GM21529 (cell line): ENCODE measurements around the gene PGS1.
"Not testable (repeated sequence)": the region's sequence is repeated elsewhere in the genome, so short reads cannot be mapped to it uniquely, and the experiment has no call there.

Experiments
- ATAC-seq: cut with Tn5 transposase; IDR thresholded peaks from one replicate; pipeline ENCODE4 v1.9.1; 2021; ENCODE audit not compliant: unreplicated experiment

PGS1 gene

GRCh38 chr17:78378225-78379130, at the start of gene PGS1:
TSS of gene PGS1 (plus strand) at chr17:78378649. CDS start at chr17:78378666, 17 bp downstream.
- no peak for ATAC-seq

- ATAC-seq = no peak
Observed at GRCh38 chr17:78329263-78330059, 49.0 kb upstream of the PGS1 start.

GRCh38 chr17:78330570-78331224, 47.8 kb upstream of the PGS1 start:
- ATAC-seq = no peak

- ATAC-seq = not testable (repeated sequence)
Observed at GRCh38 chr17:78331355-78331754, 47.1 kb upstream of the PGS1 start.

- no peak for ATAC-seq
Observed at GRCh38 chr17:78332991-78333390, 45.5 kb upstream of the PGS1 start.

- ATAC-seq = no peak
Observed at GRCh38 chr17:78335209-78335608, 43.2 kb upstream of the PGS1 start.

- peak; percentile 66 for ATAC-seq
Observed at GRCh38 chr17:78337244-78338109, 41.0 kb upstream of the PGS1 start.

- ATAC-seq = no peak
Observed at GRCh38 chr17:78338486-78339259, 39.8 kb upstream of the PGS1 start.

- ATAC-seq = no peak
Observed at GRCh38 chr17:78340183-78340955, 38.1 kb upstream of the PGS1 start.

- ATAC-seq = no peak
Observed at GRCh38 chr17:78341559-78342448, 36.6 kb upstream of the PGS1 start.

- ATAC-seq = no peak
Observed at GRCh38 chr17:78342449-78343186, 35.8 kb upstream of the PGS1 start.

- ATAC-seq = no peak
Observed at GRCh38 chr17:78343187-78343542, 35.3 kb upstream of the PGS1 start.

- ATAC-seq = no peak
Observed at GRCh38 chr17:78343543-78344201, 34.8 kb upstream of the PGS1 start.

GRCh38 chr17:78344666-78345065, 33.8 kb upstream of the PGS1 start:
- no peak for ATAC-seq

- ATAC-seq = no peak
Observed at GRCh38 chr17:78345172-78345571, 33.3 kb upstream of the PGS1 start.

GRCh38 chr17:78345791-78346494, 32.5 kb upstream of the PGS1 start:
- ATAC-seq = no peak
